Keratinocyte (primary cell): ENCODE measurements around the gene SERF2. TPM values are rescaled to one million over a fixed set of nuclear protein-coding genes. Genes with fewer than 3 reads are reported as not detected.
"Not testable (repeated sequence)": the region's sequence is repeated elsewhere in the genome, so short reads cannot be mapped to it uniquely, and the experiment has no call there.

Source experiments
- DNase-seq: peaks from one replicate; pipeline ENCODE4 v3.0.0-alpha.2; 2011; ENCODE audit warnings: low read depth, missing footprints, low spot score
- FAIRE-seq: peaks from 2 replicates; lab custom pipeline; 2011; peaks lifted over from hg19 to GRCh38; lab: Jason Lieb, UNC
- H2AFZ ChIP-seq: 2 replicates; pipeline ENCODE4 v1.6.0; 2012; ENCODE audit warnings: low read length, control low read depth, inconsistent platforms; ENCODE audit not compliant: control insufficient read depth
- H3K27ac ChIP-seq: 2 replicates; pipeline ENCODE4 v1.5.1; 2011; ENCODE audit warnings: low read length; ENCODE audit not compliant: control insufficient read depth, insufficient read depth
- H3K27me3 ChIP-seq: 3 replicates; pipeline ENCODE4 v1.6.0; 2011; ENCODE audit warnings: low read length; ENCODE audit not compliant: control insufficient read depth, insufficient read depth; ENCODE audit errors: extremely low read depth
- H3K36me3 ChIP-seq, 2 experiments: 2 replicates in 1 of 2; 3 replicates in 1 of 2; pipeline ENCODE4 v1.5.1; 2011; ENCODE audit warnings: low read length in 2 of 2, mild to moderate bottlenecking in 1 of 2; ENCODE audit not compliant: control insufficient read depth in 2 of 2, insufficient read depth in 2 of 2; ENCODE audit errors: extremely low read depth in 1 of 2
- H3K4me1 ChIP-seq: 3 replicates; pipeline ENCODE4 v1.5.1; 2011; ENCODE audit warnings: low read length; ENCODE audit not compliant: control insufficient read depth, insufficient read depth; ENCODE audit errors: extremely low read depth
- H3K4me2 ChIP-seq: 3 replicates; pipeline ENCODE4 v1.6.0; 2011; ENCODE audit warnings: low read depth, low read length; ENCODE audit not compliant: control insufficient read depth, insufficient read depth; ENCODE audit errors: extremely low read depth
- H3K4me3 ChIP-seq, 3 experiments: fragments of 200-600 bp in 1 of 3; sonication (generic) in 1 of 3; 2 replicates in 2 of 3; 3 replicates in 1 of 3; pipeline ENCODE4 v1.5.1; 2011 to 2016; ENCODE audit warnings: low read length in 3 of 3, mild to moderate bottlenecking in 3 of 3, control low read depth in 2 of 3, inconsistent platforms in 1 of 3, low read depth in 1 of 3, mixed read lengths in 1 of 3, mixed run types in 1 of 3, moderate library complexity in 1 of 3; ENCODE audit not compliant: control insufficient read depth in 2 of 3, insufficient read depth in 2 of 3; ENCODE audit errors: extremely low read depth in 1 of 3
- H3K79me2 ChIP-seq: 2 replicates; pipeline ENCODE4 v1.6.0; 2012; ENCODE audit warnings: low read length; ENCODE audit not compliant: control insufficient read depth, insufficient read depth
- H3K9ac ChIP-seq: 3 replicates; pipeline ENCODE4 v1.6.0; 2011; ENCODE audit warnings: low read length; ENCODE audit not compliant: control insufficient read depth, insufficient read depth; ENCODE audit errors: extremely low read depth
- H3K9me1 ChIP-seq: 3 replicates; pipeline ENCODE4 v1.6.0; 2011; ENCODE audit warnings: low read length; ENCODE audit not compliant: control insufficient read depth, insufficient read depth; ENCODE audit errors: extremely low read depth
- H3K9me3 ChIP-seq: 2 replicates; pipeline ENCODE4 v1.5.1; 2012; ENCODE audit warnings: low read depth, low read length; ENCODE audit not compliant: control insufficient read depth
- H4K20me1 ChIP-seq: 3 replicates; pipeline ENCODE4 v1.6.0; 2011; ENCODE audit warnings: low read length; ENCODE audit not compliant: control insufficient read depth, insufficient read depth; ENCODE audit errors: extremely low read depth
- EZH2 ChIP-seq: IDR thresholded peaks from one replicate; pipeline ENCODE4 v1.6.1; 2012; ENCODE audit warnings: inconsistent platforms, mild to moderate bottlenecking, low read length, moderate library complexity
- dilution Hi-C: fragments of 300-500 bp; cut with MboI; formaldehyde crosslinking; loops from one replicate; pipeline ENCODE4 v1.7.0; 2020; ENCODE audit warnings: low sequenced_read_pairs; ENCODE audit not compliant: extremely low pct_ligation_motif_present
- polyA minus RNA-seq, 3 experiments: library from RNA; depleted of rRNA, polyadenylated mRNA; stranded (reverse); fragments of >200 nt; gene quantifications; 1 replicate in 1 of 3; 2 replicates in 1 of 3; 3 replicates in 1 of 3; pipeline ENCODE4 v1.2.3, GENCODE V29; 2011
- polyA plus RNA-seq, 5 experiments: library from polyadenylated mRNA; depleted of rRNA in 3 of 5; stranded (reverse) in 3 of 5; stranded (forward) in 1 of 5; unstranded in 1 of 5; fragments of >200 nt; gene quantifications; 1 replicate in 1 of 5; 2 replicates in 3 of 5; 3 replicates in 1 of 5; pipeline versions ENCODE4 v1.2.1 to v1.2.3, GENCODE V29; 2011 to 2012; ENCODE audit warnings: missing spikeins in 2 of 5, low read depth in 1 of 5, low replicate concordance in 1 of 5
- TF ChIP-seq, protein P1 (sequence below), 3 experiments: IDR thresholded peaks in 1 of 3; conservative IDR thresholded peaks in 1 of 3; optimal IDR thresholded peaks in 1 of 3; 2 replicates in 2 of 3; 3 replicates in 1 of 3; pipeline versions ENCODE3 to v1.5.1; 2011; ENCODE audit warnings: low read length in 3 of 3, mild to moderate bottlenecking in 3 of 3, moderate library complexity in 2 of 3, control low read depth in 1 of 3, inconsistent platforms in 1 of 3; ENCODE audit not compliant: insufficient read depth in 2 of 3; ENCODE audit errors: extremely low read depth in 1 of 3

Gene SERF2
- 534 to 968 TPM (median 719 TPM) in 3 replicates for polyA plus RNA-seq
- 322 TPM for polyA plus RNA-seq (2011; ENCODE audit: low read depth)
- 946 and 1,578 TPM in 2 replicates for polyA plus RNA-seq (2011; cell fraction: cytosol; rRNA removed)
- polyA plus RNA-seq (2011; cell fraction: nucleus; rRNA removed) = 342 and 481 TPM in 2 replicates
- 796 and 1,089 TPM in 2 replicates for polyA plus RNA-seq (2012; ENCODE audit: low replicate concordance)
- polyA minus RNA-seq = 191 to 493 TPM (median 480 TPM) in 3 replicates
- 254 TPM for polyA minus RNA-seq (2011; cell fraction: cytosol; rRNA and poly(A)+ RNA removed)
- polyA minus RNA-seq (2011; cell fraction: nucleus; rRNA and poly(A)+ RNA removed) = 50.3 and 53.9 TPM in 2 replicates

DNA sequence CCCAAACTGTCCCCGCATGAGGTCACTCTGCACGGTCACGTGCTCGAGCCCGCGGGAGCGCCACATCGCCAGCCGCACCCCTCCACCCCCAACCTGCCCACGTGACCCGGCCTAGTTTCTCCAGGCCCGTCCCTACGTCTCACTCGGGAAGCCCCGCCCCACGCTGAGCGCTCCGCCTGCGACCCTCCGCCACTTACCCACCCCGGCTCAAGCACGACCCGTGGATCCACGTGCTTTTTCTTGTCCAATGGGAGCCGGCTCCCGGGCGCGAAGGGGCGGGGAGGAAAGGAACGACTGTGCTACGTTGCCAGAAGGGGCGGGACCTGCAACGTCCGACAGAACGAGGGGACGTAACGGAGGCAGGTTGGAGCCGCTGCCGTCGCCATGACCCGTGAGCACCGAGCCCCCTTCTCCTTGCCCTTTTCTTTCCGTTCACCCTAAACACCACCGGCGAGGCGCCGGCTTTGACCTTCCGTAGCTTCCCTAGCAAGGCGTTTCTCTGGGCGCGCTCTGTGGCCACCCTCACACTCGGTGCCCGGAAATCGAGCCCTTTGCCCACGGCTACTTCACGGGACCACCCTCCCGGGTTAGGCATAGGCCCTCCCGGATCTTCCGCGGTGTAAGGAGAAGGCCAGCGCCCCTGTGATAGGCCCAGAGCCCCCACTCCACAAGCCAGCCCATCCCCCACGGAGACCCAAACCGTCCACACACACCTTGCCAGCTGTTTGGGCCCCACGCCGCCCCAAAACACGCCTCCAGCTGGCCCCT is at the start of gene SERF2:
Gene SERF2 (plus strand): TSS at position 328 of the 768 bp plus-strand sequence. CDS start 57 bp downstream, at position 385.
- FAIRE-seq = no peak
- H3K9me1 ChIP-seq = no peaks in the 10 kb centered on the region
- H3K4me1 ChIP-seq = peaks cover 17% of the 10 kb centered on the region
- no peaks in the 10 kb centered on the region for H3K9me3 ChIP-seq
- no peaks in the 10 kb centered on the region for H3K27me3 ChIP-seq
- dilution Hi-C loops = no loop called here
- peak within 1 kb of the TSS; percentile 95 for H3K4me2 ChIP-seq
- H3K79me2 ChIP-seq = peaks cover 33% of the 10 kb centered on the region
- H2AFZ ChIP-seq = peak within 1 kb of the TSS; percentile 98
- peak within 1 kb of the TSS; percentile 97 for H3K27ac ChIP-seq
- peak; percentile 95 for DNase-seq
- TF ChIP-seq, protein P1, sequence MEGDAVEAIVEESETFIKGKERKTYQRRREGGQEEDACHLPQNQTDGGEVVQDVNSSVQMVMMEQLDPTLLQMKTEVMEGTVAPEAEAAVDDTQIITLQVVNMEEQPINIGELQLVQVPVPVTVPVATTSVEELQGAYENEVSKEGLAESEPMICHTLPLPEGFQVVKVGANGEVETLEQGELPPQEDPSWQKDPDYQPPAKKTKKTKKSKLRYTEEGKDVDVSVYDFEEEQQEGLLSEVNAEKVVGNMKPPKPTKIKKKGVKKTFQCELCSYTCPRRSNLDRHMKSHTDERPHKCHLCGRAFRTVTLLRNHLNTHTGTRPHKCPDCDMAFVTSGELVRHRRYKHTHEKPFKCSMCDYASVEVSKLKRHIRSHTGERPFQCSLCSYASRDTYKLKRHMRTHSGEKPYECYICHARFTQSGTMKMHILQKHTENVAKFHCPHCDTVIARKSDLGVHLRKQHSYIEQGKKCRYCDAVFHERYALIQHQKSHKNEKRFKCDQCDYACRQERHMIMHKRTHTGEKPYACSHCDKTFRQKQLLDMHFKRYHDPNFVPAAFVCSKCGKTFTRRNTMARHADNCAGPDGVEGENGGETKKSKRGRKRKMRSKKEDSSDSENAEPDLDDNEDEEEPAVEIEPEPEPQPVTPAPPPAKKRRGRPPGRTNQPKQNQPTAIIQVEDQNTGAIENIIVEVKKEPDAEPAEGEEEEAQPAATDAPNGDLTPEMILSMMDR (optimal IDR thresholded peaks at IDR 0.05 in 1 of 3, IDR thresholded peaks at IDR 0.05 in 1 of 3, conservative IDR thresholded peaks at IDR 0.05 in 1 of 3; ENCODE audit: extremely low read depth in 1 of 3, insufficient read depth in 2 of 3, low read length in 3 of 3) = no peak
- no peak for TF ChIP-seq EZH2
- no peaks in the 10 kb centered on the region for H4K20me1 ChIP-seq
- H3K36me3 ChIP-seq = peaks cover 19 to 37% of the 10 kb centered on the region in 2 experiments
- peak within 1 kb of the TSS; percentile 100 for H3K9ac ChIP-seq
- peak within 1 kb of the TSS; percentile 94 to 96 (median 94) for H3K4me3 ChIP-seq

DNA sequence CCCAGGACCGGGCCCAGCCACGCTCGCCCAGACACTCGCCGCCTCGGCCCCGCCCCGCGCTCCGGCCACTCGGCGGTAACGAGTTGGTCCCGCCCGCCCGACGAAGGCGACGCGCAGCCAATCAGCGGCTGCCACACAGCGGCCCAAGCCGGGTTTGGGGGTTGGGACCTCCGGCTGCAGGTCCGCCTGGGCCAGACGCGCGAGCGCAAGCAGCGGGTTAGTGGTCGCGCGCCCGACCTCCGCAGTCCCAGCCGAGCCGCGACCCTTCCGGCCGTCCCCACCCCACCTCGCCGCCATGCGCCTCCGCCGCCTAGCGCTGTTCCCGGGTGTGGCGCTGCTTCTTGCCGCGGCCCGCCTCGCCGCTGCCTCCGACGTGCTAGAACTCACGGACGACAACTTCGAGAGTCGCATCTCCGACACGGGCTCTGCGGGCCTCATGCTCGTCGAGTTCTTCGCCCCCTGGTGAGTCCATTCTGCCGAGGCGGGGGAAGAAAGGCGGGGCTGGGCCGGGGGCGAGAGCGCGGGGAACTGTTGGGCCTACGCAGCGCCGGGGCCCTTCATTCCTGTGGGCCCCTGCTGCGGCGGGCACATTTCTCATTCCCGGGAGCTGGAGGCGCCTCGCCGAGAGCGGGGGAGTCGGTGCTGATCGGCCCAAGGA is 45.7 kb upstream of the SERF2 start, which contains the start of gene PDIA3:
Gene PDIA3 (plus strand): TSS at position 194 of the 658 bp plus-strand sequence. CDS start 102 bp downstream, at position 296.
- H3K27me3 ChIP-seq, DNase-seq, dilution Hi-C loops, H3K9me3 ChIP-seq, H3K36me3 ChIP-seq, FAIRE-seq, H3K9me1 ChIP-seq: not testable (repeated sequence)
- Histone ChIP-seq H3K4me1 (peaks cover 25% of the 10 kb centered on the region), H4K20me1 (peaks cover 21% of the 10 kb centered on the region), H2AFZ (peak within 1 kb of the TSS; percentile 73), H3K79me2 (peaks cover 50% of the 10 kb centered on the region), H3K27ac (peak within 1 kb of the TSS; percentile 85), H3K4me3 (peak within 1 kb of the TSS; percentile 74 to 91 (median 78)), H3K4me2 (peak within 1 kb of the TSS; percentile 91), H3K9ac (peak within 1 kb of the TSS; percentile 94)

DNA sequence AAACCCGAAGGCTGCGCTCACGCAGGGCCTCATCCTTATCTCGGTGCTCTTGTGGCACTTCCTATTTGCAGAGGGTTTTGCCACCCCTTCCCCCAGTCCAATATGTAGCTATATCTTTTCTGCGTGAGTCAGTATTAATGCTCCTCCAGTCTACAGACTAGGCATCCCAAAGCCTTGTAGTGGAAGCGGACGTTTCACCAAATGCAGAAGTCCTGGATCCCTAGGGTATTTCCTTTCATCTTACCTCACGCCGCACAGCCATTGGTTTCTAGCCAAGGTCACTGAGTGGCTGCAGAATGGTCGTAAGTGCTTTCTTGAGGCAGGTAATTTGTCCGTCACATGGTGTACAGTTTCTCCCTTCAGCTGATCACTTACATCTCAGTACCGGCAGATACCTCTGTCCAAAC is 45.2 kb upstream of the SERF2 start:
- Histone ChIP-seq H3K79me2 (peaks cover 55% of the 10 kb centered on the region), H3K4me3 (peak overlapping the region; percentile 74 to 91 (median 78)), H3K27ac (peak overlapping the region; percentile 85), H4K20me1 (peaks cover 23% of the 10 kb centered on the region), H3K4me2 (peak overlapping the region; percentile 86), H3K9ac (peak overlapping the region; percentile 94), H3K4me1 (peaks cover 25% of the 10 kb centered on the region)
- dilution Hi-C loops, DNase-seq, H3K36me3 ChIP-seq, H3K9me3 ChIP-seq, H3K27me3 ChIP-seq, H3K9me1 ChIP-seq, H2AFZ ChIP-seq: not testable (repeated sequence)
- peak; percentile 60 for FAIRE-seq
